ENCODE results near the gene TSG101. TPM values are rescaled to one million over a fixed set of nuclear protein-coding genes. Genes with fewer than 3 reads are reported as not detected.

The TSG101 gene
- total RNA-seq, 1 experiment from 2014 or later: 78.4 TPM

- H3K4me3 Mint-ChIP-seq (ENCODE audit: unreplicated experiment): no peak overlapping the region
- H3K4me1 Mint-ChIP-seq (ENCODE audit: insufficient read depth, unreplicated experiment): no peaks in the 10 kb centered on the region
- no TSS peak for BruUV-seq (replicated peaks)
- H3K36me3 Mint-ChIP-seq (ENCODE audit: insufficient read depth, unreplicated experiment): peaks cover 41% of the 10 kb centered on the region
- H3K9me3 Mint-ChIP-seq (ENCODE audit: unreplicated experiment): no peaks in the 10 kb centered on the region
- no peak overlapping the region for H3K27ac Mint-ChIP-seq (ENCODE audit: low read depth, unreplicated experiment)
- peak; percentile 46 for TF ChIP-seq CTCF (IDR thresholded peaks at IDR 0.05; ENCODE audit: unreplicated experiment)
- intact Hi-C loops (cut with micrococcal nuclease): loop anchor here (1.0 to 10.0 kb wide), 4 partner anchors 94 to 224 kb away; partner anchors contain the start of gene SPTY2D1
- no peaks in the 10 kb centered on the region for H3K27me3 Mint-ChIP-seq (ENCODE audit: insufficient read depth, unreplicated experiment)
- ChIA-PET POLR2A (interaction anchor here (0.7 to 2.1 kb wide), 7 partner anchors 9 to 297 kb away, joined by 3 to 6 read pairs (median 3); no protein-coding TSS in a partner anchor), CTCF (interaction anchor here (0.5 to 3.4 kb wide), 32 partner anchors 8 to 561 kb away, joined by 3 to 42 read pairs (median 4); partner anchors contain the start of genes IGSF22 and TSG101)
- peak; percentile 35 for DNase-seq (ENCODE audit: unreplicated experiment)
Measured at GRCh38 chr11:18540207-18541009, 13.7 kb upstream of the TSG101 start.

GRCh38 chr11:18536209-18536608 is 9.5 kb upstream of the TSG101 start:
- no peaks in the 10 kb centered on the region for H3K27me3 Mint-ChIP-seq (ENCODE audit: insufficient read depth, unreplicated experiment)
- no peak overlapping the region for H3K27ac Mint-ChIP-seq (ENCODE audit: low read depth, unreplicated experiment)
- no TSS peak for BruUV-seq (replicated peaks)
- peaks cover 3% of the 10 kb centered on the region for H3K4me1 Mint-ChIP-seq (ENCODE audit: insufficient read depth, unreplicated experiment)
- H3K9me3 Mint-ChIP-seq (ENCODE audit: unreplicated experiment): no peaks in the 10 kb centered on the region
- no peak overlapping the region for H3K4me3 Mint-ChIP-seq (ENCODE audit: unreplicated experiment)
- POLR2A ChIA-PET: interaction anchor here (1.1 to 2.2 kb wide), 3 partner anchors 14 to 60 kb away, joined by 3 to 8 read pairs (median 3); partner anchors contain the start of gene UEVLD
- CTCF ChIA-PET: interaction anchor here (0.6 to 1.8 kb wide), 5 partner anchors 10 to 421 kb away, joined by 3 to 5 read pairs (median 4); partner anchors contain the start of gene TSG101
- peaks cover 41% of the 10 kb centered on the region for H3K36me3 Mint-ChIP-seq (ENCODE audit: insufficient read depth, unreplicated experiment)
- no peak for TF ChIP-seq CTCF (IDR thresholded peaks at IDR 0.05; ENCODE audit: unreplicated experiment)
- DNase-seq (ENCODE audit: unreplicated experiment): no peak
- intact Hi-C loops (cut with micrococcal nuclease): no loop called here

DNA sequence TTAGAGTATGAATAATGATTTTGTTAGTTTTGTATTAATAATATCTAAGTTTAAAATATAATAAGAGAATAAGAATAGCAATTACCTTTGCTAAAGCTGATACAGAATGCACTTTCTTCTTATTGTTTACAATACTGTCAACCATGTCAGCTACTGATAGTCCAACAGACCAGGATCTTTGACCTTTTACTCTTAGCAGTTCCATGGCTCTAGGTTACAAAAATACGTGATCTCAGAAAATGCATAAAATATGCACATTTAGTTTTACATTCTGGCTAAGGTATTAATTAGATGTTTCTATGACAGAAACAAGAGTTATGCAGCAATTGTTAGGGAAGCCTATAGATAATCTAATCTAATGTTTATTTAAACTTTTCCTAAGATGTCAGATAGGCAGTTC is 7.5 kb upstream of the TSG101 start:
- Mint-ChIP-seq H3K4me1 (ENCODE audit: insufficient read depth, unreplicated experiment) (peaks cover 15% of the 10 kb centered on the region), H3K4me3 (ENCODE audit: unreplicated experiment) (no peak overlapping the region), H3K36me3 (ENCODE audit: insufficient read depth, unreplicated experiment) (peaks cover 26% of the 10 kb centered on the region), H3K27ac (ENCODE audit: low read depth, unreplicated experiment) (no peak overlapping the region), H3K9me3 (ENCODE audit: unreplicated experiment) (no peaks in the 10 kb centered on the region), H3K27me3 (ENCODE audit: insufficient read depth, unreplicated experiment) (no peaks in the 10 kb centered on the region)
- intact Hi-C loops (cut with micrococcal nuclease): no loop called here
- POLR2A ChIA-PET: interaction anchor here (0.6 to 2.2 kb wide), 3 partner anchors 17 to 99 kb away, joined by 3 to 8 read pairs (median 3); partner anchors contain the start of gene UEVLD
- BruUV-seq (replicated peaks): no TSS peak
- DNase-seq (ENCODE audit: unreplicated experiment): no peak
- TF ChIP-seq CTCF (IDR thresholded peaks at IDR 0.05; ENCODE audit: unreplicated experiment): no peak
- CTCF ChIA-PET: no interaction called here

DNA sequence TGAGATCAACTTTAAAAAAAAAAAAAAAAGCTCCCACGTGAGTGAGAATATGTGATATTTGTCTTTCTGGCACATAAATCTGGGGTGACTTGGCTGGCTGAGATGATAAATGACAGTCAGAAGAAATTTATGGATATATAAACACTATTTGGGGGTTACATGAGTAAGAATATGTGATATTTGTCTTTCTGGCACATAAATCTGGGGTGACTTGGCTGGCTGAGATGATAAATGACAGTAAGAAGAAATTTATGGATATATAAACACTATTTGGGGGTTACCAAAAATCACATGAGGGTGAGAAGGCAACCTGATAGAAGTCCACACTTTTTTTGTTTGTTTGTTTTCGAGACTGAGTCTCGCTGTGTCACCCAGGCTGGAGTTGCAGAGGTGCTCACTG is 6.6 kb upstream of the TSG101 start:
- no TSS peak for BruUV-seq (replicated peaks)
- Mint-ChIP-seq H3K27ac (ENCODE audit: low read depth, unreplicated experiment) (peak overlapping the region; percentile 16), H3K36me3 (ENCODE audit: insufficient read depth, unreplicated experiment) (peaks cover 29% of the 10 kb centered on the region), H3K4me3 (ENCODE audit: unreplicated experiment) (no peak overlapping the region), H3K4me1 (ENCODE audit: insufficient read depth, unreplicated experiment) (peaks cover 15% of the 10 kb centered on the region), H3K9me3 (ENCODE audit: unreplicated experiment) (no peaks in the 10 kb centered on the region), H3K27me3 (ENCODE audit: insufficient read depth, unreplicated experiment) (no peaks in the 10 kb centered on the region)
- CTCF ChIA-PET: interaction anchor here (1.0 to 1.2 kb wide), 2 partner anchors 198 to 418 kb away, joined by 4 read pairs; no protein-coding TSS in a partner anchor
- POLR2A ChIA-PET: interaction anchor here (0.6 kb wide), 1 partner anchor 235 kb away, joined by 3 read pairs; no protein-coding TSS in a partner anchor
- DNase-seq (ENCODE audit: unreplicated experiment): no peak
- TF ChIP-seq CTCF (IDR thresholded peaks at IDR 0.05; ENCODE audit: unreplicated experiment): no peak
- intact Hi-C loops (cut with micrococcal nuclease): no loop called here
